NT2/D1 (cell line): ENCODE measurements around the gene DNAAF5.

Experiments used
- YY1 ChIP-seq: IDR thresholded peaks from 2 replicates; pipeline ENCODE4 v1.6.1; 2011; ENCODE audit not compliant: insufficient read length, insufficient read depth
- ZNF274 ChIP-seq: IDR thresholded peaks from 2 replicates; pipeline ENCODE4 v1.6.1; 2011; ENCODE audit warnings: mild to moderate bottlenecking, low read depth, low read length

DNA sequence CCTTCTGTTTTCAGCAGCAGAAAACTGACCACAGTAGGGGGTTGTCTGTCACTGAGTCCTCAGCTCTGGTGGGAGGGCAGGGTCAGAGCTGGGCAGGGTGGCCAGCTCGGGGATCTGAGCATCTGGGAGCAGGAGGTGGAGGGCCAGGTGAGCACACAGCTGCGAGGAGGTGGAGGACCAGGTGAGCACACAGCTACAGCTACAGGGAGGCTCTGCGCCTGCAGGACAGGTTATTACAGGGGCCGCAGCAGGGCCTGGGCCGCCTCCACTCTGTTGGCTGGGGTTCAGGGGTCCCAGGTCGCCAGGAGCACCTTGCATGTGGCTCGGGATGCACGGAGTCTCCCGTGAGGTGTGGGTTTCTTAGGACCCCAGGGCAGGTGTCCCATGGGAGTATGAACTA, 53.0 kb downstream of the DNAAF5 start:
- no peak for TF ChIP-seq YY1
- no peak for TF ChIP-seq ZNF274
